Tibial nerve (tissue), 4 donors: Measurements from ENCODE around the gene ALDH4A1.

ENCODE experiments used
- EP300 ChIP-seq, 2 donors: sonication (generic); formaldehyde crosslinking; IDR thresholded peaks; one replicate each; pipeline ENCODE4 v1.6.1; 2017; ENCODE audit warnings: antibody characterized with exemption in 2 of 2, mild to moderate bottlenecking in 1 of 2
- POLR2A ChIP-seq, 2 donors: fragments of 450-650 bp; IDR thresholded peaks; one replicate each; pipeline ENCODE4 v1.6.1; 2017; ENCODE audit warnings: antibody characterized with exemption in 2 of 2, mild to moderate bottlenecking in 2 of 2, moderate library complexity in 2 of 2
- TF ChIP-seq, protein P1 (sequence below), 5 experiments: fragments of 200-600 bp in 3 of 5; fragments of 450-650 bp in 2 of 5; sonication (generic) in 3 of 5; IDR thresholded peaks; one replicate each; pipeline ENCODE4 v1.5.1; 2016 to 2019; ENCODE audit warnings: antibody characterized with exemption in 5 of 5, mild to moderate bottlenecking in 3 of 5, moderate library complexity in 2 of 5

DNA sequence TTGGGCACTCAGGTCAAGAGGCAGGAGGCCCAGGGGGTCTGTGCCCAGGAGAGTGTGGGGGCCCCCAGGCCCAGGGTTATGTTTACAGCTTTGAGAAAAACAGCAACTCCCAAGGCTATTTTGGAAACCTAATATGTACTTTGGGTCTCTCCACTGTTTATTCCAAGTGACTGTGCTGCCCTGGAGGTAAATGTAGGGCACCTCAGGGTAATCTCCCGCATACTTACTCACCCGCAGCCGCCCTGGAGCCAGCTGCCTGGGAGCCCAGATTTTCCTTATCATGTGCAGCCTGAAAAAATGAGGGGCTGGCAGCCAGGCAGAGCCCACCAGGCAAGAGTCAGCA is 34.1 kb upstream of the ALDH4A1 start:
- TF ChIP-seq POLR2A (IDR thresholded peaks at IDR 0.05) (no peak), EP300 (IDR thresholded peaks at IDR 0.05) (no peak)
- TF ChIP-seq, protein P1, sequence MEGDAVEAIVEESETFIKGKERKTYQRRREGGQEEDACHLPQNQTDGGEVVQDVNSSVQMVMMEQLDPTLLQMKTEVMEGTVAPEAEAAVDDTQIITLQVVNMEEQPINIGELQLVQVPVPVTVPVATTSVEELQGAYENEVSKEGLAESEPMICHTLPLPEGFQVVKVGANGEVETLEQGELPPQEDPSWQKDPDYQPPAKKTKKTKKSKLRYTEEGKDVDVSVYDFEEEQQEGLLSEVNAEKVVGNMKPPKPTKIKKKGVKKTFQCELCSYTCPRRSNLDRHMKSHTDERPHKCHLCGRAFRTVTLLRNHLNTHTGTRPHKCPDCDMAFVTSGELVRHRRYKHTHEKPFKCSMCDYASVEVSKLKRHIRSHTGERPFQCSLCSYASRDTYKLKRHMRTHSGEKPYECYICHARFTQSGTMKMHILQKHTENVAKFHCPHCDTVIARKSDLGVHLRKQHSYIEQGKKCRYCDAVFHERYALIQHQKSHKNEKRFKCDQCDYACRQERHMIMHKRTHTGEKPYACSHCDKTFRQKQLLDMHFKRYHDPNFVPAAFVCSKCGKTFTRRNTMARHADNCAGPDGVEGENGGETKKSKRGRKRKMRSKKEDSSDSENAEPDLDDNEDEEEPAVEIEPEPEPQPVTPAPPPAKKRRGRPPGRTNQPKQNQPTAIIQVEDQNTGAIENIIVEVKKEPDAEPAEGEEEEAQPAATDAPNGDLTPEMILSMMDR (IDR thresholded peaks at IDR 0.05), result no peak
